Chondrocyte (in vitro differentiated cells): ENCODE results near the gene KRT72. TPM values are rescaled to one million over a fixed set of nuclear protein-coding genes. Genes with fewer than 3 reads are reported as not detected.

ENCODE experiments used
- DNase-seq: peaks from one replicate; pipeline ENCODE4 v3.0.0; 2021; ENCODE audit warnings: mixed read lengths, low spot score
- H3K27ac Mint-ChIP-seq: one replicate; pipeline ENCODE4 v1.8.0; 2021; ENCODE audit warnings: mild to moderate bottlenecking, moderate library complexity, mixed read lengths; ENCODE audit not compliant: unreplicated experiment
- H3K27me3 Mint-ChIP-seq: 2 replicates; pipeline ENCODE4 v1.8.0; 2021; ENCODE audit warnings: low read depth, mixed read lengths
- H3K36me3 Mint-ChIP-seq: 2 replicates; pipeline ENCODE4 v1.8.0; 2021; ENCODE audit warnings: low read depth, mixed read lengths
- H3K4me1 Mint-ChIP-seq: 2 replicates; pipeline ENCODE4 v1.8.0; 2021; ENCODE audit warnings: low read depth, mild to moderate bottlenecking, mixed read lengths
- H3K4me3 Mint-ChIP-seq: one replicate; pipeline ENCODE4 v1.8.0; 2021; ENCODE audit warnings: mild to moderate bottlenecking, moderate library complexity, mixed read lengths; ENCODE audit not compliant: unreplicated experiment
- H3K9me3 Mint-ChIP-seq: 2 replicates; pipeline ENCODE4 v1.8.0; 2021; ENCODE audit warnings: low read depth, mixed read lengths
- CTCF ChIP-seq: fragments of 200-600 bp; sonication (generic); IDR thresholded peaks from 2 replicates; pipeline ENCODE4 v1.5.0; 2021; ENCODE audit warnings: antibody characterized with exemption, mild to moderate bottlenecking, moderate library complexity
- total RNA-seq: library from RNA; stranded (reverse); gene quantifications from 3 replicates; pipeline ENCODE4 v1.2.1, GENCODE V29; 2021

Gene KRT72
- total RNA-seq, 1 donor from 2014 or later = not detected

GRCh38 chr12:52630008-52630500 lies 28.8 kb upstream of the KRT72 start:
- peaks cover 5% of the 10 kb centered on the region for H3K4me1 Mint-ChIP-seq
- H3K9me3 Mint-ChIP-seq = no peaks in the 10 kb centered on the region
- DNase-seq = no peak
- no peaks in the 10 kb centered on the region for H3K36me3 Mint-ChIP-seq
- H3K4me3 Mint-ChIP-seq = no peak overlapping the region
- H3K27ac Mint-ChIP-seq = no peak overlapping the region
- H3K27me3 Mint-ChIP-seq = peaks cover 71% of the 10 kb centered on the region
- no peak for TF ChIP-seq CTCF

- Mint-ChIP-seq H3K9me3 (no peaks in the 10 kb centered on the region), H3K4me1 (peaks cover 5% of the 10 kb centered on the region), H3K36me3 (no peaks in the 10 kb centered on the region), H3K4me3 (no peak overlapping the region), H3K27ac (no peak overlapping the region), H3K27me3 (peaks cover 75% of the 10 kb centered on the region)
- no peak for TF ChIP-seq CTCF
- DNase-seq = no peak
Observed at GRCh38 chr12:52629281-52630007, 28.2 kb upstream of the KRT72 start.

DNA sequence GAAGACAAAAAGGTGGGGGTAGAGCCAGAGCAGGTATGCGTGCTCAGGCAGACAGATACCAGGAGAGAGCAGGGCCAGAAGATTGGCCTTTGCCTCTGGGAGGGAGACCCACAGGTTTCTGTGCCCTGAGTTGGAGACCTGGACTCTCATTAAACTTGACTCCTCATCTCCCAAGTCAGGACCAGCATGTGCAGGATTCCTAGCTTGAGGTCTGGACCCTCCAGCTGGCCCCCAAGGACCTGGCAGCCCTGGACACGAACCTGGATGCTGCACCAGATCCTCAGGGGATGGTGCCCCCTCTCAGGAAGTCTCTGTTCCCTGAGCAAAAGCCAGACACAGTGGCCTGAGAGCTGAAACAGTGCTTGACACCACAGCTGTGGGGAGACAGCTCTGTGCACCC lies 27.6 kb upstream of the KRT72 start:
- no peak for TF ChIP-seq CTCF
- H3K27ac Mint-ChIP-seq = no peak overlapping the region
- H3K36me3 Mint-ChIP-seq = no peaks in the 10 kb centered on the region
- peaks cover 75% of the 10 kb centered on the region for H3K27me3 Mint-ChIP-seq
- H3K4me3 Mint-ChIP-seq = no peak overlapping the region
- no peak for DNase-seq
- peaks cover 5% of the 10 kb centered on the region for H3K4me1 Mint-ChIP-seq
- no peaks in the 10 kb centered on the region for H3K9me3 Mint-ChIP-seq

- H3K36me3 Mint-ChIP-seq = no peaks in the 10 kb centered on the region
- H3K4me3 Mint-ChIP-seq = no peak overlapping the region
- TF ChIP-seq CTCF = no peak
- peaks cover 5% of the 10 kb centered on the region for H3K4me1 Mint-ChIP-seq
- peaks cover 76% of the 10 kb centered on the region for H3K27me3 Mint-ChIP-seq
- H3K27ac Mint-ChIP-seq = no peak overlapping the region
- H3K9me3 Mint-ChIP-seq = no peaks in the 10 kb centered on the region
- no peak for DNase-seq
Observed at GRCh38 chr12:52628111-52628507, 26.8 kb upstream of the KRT72 start.

DNA sequence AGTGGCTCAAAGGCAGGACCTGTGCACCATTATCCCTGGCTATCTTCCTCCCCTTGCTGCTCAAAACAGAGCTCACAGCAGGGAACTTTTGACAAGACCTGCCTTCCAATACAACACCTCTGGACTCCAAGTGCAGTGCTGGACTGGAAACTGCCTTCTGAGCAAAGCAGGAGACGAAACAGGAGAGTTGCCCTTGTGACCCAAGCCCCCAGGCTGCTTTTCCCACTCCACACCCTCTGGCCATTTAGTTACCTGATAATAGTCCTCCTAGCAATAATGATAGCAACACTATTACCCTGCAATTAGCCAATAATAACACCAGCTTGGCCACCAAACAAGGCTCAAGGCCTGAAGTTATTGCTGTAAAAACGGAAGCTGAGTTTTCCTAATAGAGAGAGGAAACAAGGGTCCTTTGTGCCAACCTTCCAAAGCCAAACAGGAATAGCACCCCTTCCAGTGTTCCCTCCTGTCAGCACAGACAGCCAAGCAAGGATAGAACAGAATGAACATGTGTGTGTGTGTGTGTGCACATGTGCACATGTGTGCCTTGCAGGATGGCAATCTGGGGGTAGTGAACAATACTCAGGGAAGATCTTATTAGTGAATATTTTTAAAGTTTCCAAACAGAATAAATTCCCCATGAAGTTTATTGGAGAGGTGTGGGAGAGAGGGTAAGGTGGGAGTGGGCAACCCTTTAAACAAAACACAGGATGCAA lies 26.3 kb upstream of the KRT72 start:
- no peak for TF ChIP-seq CTCF
- no peak overlapping the region for H3K4me3 Mint-ChIP-seq
- peaks cover 5% of the 10 kb centered on the region for H3K4me1 Mint-ChIP-seq
- DNase-seq = no peak
- no peak overlapping the region for H3K27ac Mint-ChIP-seq
- H3K36me3 Mint-ChIP-seq = peaks cover 2% of the 10 kb centered on the region
- H3K9me3 Mint-ChIP-seq = peaks cover 4% of the 10 kb centered on the region
- peaks cover 78% of the 10 kb centered on the region for H3K27me3 Mint-ChIP-seq
